GM19239 (cell line): ENCODE measurements around the gene UNC5CL.
"Not testable (repeated sequence)": the region's sequence is repeated elsewhere in the genome, so short reads cannot be mapped to it uniquely, and the experiment has no call there.

ENCODE experiments used
- DNase-seq: peaks from one replicate; pipeline ENCODE4 v3.0.0; 2011; ENCODE audit warnings: low spot score; ENCODE audit not compliant: insufficient read length
- FAIRE-seq: peaks from 2 replicates; lab custom pipeline; 2011; peaks lifted over from hg19 to GRCh38; lab: Jason Lieb, UNC

UNC5CL gene

GRCh38 chr6:41040940-41041536 is 2.0 kb upstream of the UNC5CL start:
- DNase-seq (no peak), FAIRE-seq (no peak)

DNA sequence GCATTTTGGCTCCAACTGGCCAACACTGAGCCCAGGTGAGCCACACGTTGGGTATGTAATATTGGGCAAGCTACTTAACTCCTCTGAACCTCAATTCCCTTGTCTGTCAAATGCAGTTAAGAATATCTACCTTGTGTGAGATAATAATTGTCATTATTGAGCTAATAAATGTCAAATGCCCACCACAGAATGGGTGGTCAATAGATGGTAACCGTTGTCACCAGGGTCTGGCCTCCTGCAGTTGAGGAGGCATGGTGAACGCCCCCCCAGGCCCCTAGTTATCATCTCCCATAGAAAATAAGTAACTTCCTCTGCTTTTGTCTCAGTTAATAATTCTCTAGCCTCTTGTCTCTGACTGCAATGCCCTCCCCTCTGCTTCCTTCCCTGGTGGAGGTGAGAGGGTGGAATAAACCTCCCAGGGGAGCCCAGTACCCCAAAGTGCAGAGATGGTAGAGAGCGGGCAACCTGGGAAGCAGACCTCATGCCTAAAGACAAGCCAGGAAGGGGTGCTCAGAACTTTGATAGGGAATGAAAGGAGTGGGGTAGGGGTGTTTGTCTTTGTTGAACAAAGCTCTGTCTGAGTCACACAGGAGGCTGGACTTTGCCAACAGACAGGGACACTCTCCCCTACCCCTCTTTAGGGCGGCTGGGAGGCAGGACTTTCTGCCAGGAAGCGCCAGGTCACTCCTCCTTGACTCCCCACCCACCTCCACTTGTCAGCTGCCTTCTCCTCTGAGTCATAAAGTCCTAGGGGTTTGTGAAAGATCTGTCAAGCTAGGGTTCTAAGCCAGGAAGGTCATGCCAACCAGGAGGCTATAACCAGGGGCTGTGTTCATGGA is 1.3 kb upstream of the UNC5CL start:
- peak; percentile 35 for FAIRE-seq
- peak; percentile 20 for DNase-seq

DNA sequence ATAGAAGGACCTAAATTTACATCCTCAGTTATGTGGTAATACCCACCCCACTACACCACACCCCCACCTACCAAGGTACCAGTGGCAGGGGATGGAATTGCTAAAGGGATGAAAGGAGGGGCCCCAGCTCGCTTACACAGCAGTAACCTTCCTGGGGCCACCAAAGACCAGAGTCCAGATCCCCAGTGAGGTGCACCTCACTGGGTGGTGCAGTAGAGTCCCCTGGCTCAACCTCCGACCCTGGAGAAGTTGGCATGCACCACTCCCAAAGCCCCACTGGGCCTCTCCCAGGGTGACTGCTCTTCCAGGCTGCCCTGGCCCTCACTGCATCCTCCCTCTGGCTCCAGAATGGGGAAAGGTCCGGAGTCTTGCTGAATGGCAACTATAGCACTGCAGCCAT is 816 bp downstream of the UNC5CL start:
- DNase-seq: no peak
- FAIRE-seq: no peak

GRCh38 chr6:41037107-41037900 is 1.7 kb downstream of the UNC5CL start:
- FAIRE-seq: no peak
- DNase-seq: no peak

- FAIRE-seq (no peak), DNase-seq (no peak)
Measured at GRCh38 chr6:41036601-41037000, 2.4 kb downstream of the UNC5CL start.

DNA sequence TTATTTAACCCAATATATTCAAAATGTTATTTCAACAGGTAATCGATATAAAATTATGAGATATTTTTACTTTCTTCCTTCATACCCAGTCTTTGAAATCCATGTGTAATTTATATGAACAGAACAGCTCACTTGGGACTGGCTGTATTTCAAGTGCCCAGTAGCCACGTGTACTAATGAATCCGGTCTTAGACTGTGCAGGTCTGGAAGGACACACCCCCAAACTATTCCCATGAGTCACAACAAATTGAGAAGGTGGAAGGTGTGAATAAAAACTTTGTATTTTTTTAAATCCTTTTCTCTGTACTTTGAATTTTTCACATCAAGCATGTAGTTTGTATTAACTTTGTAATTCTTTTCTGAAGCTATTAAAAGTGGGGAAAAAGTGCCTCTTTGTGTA is 2.8 kb downstream of the UNC5CL start:
- DNase-seq (no peak), FAIRE-seq (no peak)

DNA sequence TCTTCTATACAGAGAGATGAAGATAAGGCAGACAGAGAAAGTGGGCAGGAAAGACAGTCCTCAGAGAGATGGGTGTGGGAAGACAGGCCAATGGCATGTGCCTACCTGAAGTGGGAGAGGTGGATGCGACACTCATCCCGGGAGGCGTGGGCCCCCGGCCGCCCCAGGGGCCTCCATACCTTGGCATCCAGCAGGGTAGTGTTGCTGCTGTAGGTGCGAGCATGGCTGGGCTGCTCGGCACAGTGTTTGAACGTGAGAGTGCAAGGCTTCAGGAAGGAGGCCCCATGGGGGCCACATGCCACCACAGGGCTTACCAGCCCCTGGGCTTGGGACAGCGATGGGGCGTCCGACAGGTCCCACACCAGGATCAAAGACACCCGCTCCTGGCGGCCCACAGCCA is 5.2 kb downstream of the UNC5CL start:
- FAIRE-seq: no peak
- no peak for DNase-seq

DNA sequence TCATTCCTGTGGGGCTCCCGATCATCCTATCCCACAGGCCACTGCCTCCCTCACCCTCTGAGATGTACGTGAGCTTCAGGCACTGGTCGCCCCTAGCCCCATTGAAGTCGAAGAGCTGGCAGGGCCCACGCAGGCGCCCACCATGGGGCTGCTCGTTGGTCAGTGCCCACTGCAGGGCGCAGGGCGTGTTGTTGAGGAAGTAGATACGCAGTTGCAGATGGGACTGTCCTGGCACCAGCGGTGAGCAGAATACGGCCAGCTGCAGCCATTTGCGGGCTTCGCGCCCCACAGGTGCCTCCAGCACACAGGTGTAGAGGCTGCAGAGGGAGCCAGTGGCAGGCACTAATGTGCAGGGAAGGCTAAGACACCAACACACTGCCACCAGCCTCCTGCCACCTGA is 6.2 kb downstream of the UNC5CL start:
- FAIRE-seq (no peak), DNase-seq (no peak)

GRCh38 chr6:41028561-41029412 is 10.2 kb downstream of the UNC5CL start:
- DNase-seq (peak; percentile 45), FAIRE-seq (peak; percentile 40)

DNA sequence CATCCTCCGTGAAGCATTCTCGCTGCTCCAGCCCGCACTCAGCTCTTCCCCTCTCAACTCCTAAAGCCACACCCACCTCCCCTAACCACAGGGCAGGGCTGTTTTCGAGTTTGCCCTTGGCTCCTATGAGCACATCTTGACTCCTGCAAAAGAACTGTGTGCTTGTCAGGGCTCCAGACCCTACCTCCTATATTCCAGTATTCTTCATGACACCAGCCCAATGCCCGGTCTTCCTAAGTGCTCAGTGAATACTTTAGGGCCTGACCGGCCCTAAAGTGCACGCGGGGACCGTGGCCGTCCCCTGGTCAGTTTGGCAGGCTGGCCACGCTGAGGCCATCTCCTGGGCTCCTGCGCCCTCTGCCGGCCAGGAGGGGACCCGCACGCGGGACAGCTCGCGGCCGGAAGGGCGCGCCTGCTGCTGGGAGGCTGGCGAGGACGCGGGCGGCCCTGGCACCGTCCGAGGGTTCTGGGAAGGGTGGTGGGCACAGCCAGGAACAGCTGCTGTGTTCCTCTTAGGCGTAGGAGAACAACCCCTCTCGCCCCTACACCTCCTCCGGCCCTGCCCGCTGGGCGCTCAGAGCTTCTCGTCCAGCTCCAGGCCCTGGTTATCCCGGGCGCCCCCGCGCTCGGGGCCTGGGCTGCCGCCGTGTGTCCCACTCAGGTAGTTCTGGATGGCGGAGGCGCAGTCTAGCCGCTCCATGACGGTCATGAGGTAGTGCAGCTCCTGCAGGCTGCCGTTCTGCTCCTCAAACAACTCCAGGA is 11.0 kb downstream of the UNC5CL start:
- FAIRE-seq (peak; percentile 83), DNase-seq (peak; percentile 87)

DNA sequence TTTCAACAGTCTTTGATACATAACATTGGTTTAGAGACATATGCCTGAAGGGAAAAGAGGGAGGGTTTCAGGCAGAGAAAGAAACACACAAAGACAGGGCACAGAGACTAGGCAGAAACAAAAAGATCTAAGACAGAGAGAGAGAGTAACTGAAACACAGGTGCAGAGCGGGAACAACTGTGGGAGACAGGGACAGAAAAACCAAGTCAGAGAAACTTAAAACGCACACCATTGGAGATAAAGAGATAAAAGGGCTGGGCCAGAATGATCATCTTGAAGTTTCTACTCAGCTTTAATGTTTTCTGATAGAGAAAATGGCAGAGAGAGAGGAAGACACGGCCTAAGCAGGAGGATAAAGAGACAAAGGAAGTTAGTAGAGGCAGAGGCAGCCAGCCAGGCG is 11.8 kb downstream of the UNC5CL start:
- FAIRE-seq (no peak), DNase-seq (no peak)

DNA sequence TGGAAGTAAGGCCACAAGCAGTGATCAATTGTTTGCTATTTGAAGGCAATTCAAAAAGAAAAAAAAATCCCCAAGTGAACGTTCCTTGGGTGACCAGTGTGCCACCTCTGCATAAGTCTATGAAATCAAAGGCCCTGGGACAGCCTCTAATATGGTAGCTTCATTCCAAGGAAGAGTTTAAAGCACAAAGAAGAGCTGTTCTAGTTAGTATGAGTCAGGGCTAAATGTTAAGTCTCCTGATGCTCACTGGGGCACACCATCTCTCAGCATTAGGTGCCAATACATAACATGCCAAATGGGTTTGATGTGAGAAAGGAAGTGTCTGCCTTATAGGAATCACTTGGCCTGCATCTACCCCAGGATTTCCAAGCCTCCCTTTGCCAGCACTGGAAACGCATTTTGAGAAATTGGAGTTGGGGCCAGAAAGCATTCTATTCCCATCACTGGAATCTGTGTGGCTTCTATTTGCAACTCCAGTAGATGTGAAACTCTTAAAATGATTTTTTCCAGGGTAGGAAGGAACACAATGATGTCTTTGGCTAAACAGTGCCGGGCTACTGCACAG is 13.0 kb downstream of the UNC5CL start:
- DNase-seq (no peak), FAIRE-seq (no peak)

- FAIRE-seq (no peak), DNase-seq (no peak)
Measured at GRCh38 chr6:41023114-41023513, 15.9 kb downstream of the UNC5CL start.

DNA sequence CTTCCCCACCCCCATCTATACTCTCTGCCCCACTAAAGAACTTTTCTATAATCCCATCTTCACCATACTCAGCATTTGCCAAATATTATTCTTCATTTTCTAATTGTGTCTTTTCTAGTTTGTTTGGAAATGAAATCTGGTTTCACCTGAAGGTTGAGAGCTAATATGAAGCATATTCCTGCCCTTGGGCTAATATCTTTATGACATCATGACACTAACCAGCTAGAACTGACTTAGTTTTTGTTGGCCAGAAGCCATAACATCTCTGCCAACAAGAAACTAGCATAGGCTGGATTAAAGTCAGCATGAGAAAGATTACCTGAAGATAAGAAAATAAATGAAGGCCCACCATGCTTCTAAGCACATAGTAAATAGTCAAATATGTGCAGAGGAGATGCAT is 16.7 kb downstream of the UNC5CL start:
- DNase-seq: no peak
- FAIRE-seq: no peak

- no peak for DNase-seq
- FAIRE-seq: no peak
Measured at GRCh38 chr6:41021832-41022231, 17.2 kb downstream of the UNC5CL start.

DNA sequence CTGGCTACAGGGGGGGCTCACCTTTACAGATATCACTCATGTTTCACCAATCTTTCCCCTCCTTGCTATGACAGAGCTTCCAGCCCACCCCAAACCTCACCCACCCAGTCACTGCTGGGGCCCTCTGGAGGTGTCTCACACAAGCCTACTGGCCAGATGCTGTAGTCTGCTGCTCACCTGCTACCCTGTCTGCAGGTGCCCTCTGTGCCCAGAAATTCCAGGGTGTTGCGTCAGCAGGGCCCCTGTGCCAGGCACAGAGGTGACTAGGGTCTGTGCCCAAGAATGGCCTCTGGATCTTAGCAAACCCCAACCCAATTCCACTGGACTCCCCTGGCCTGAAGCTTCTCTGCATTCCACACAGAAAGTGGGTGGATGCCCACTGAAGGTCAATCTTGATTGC is 21.4 kb downstream of the UNC5CL start:
- no peak for FAIRE-seq

GRCh38 chr6:41015860-41016259 is 23.2 kb downstream of the UNC5CL start:
- not testable (repeated sequence) for FAIRE-seq, DNase-seq

More for the DNA sequence above, 21.4 kb downstream of the UNC5CL start:
- DNase-seq: no peak

DNA sequence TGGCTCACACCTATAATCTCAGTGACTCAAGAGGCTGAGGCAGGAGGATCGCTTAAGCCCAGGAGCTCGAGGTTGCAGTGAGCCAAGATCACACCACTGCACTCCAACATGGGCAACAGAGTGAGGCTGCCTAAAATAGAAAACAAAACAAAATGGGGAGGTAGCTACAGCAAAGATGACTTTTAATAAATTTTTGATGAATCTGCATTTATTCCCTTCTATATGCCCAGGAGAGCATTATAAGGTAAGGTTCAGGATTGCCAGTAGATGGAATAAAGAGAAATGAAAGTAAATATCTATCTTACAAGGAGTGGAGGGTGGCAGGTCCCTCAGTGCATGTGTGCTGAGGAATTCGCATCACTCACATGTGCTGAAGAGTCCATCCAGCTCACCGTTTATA is 24.2 kb downstream of the UNC5CL start:
- DNase-seq (no peak), FAIRE-seq (no peak)
